Activated T-cell treated with anti-CD3 and anti-CD28 coated beads, Interleukin-2, amount 50 U/mL, for 24 hours (primary cell): ENCODE data around the gene ARHGAP8.

Experiments used
- DNase-seq: peaks from one replicate; pipeline ENCODE4 v3.0.0-alpha.2; 2020
- H3K27ac Mint-ChIP-seq: 2 replicates; pipeline ENCODE4 v1.8.0; 2020; ENCODE audit warnings: mild to moderate bottlenecking, mixed read lengths
- H3K27me3 Mint-ChIP-seq: 2 replicates; pipeline ENCODE4 v1.8.0; 2020; ENCODE audit warnings: mixed read lengths
- H3K36me3 Mint-ChIP-seq: 2 replicates; pipeline ENCODE4 v1.8.0; 2020; ENCODE audit warnings: low read depth, mixed read lengths
- H3K4me1 Mint-ChIP-seq: 2 replicates; pipeline ENCODE4 v1.8.0; 2020; ENCODE audit warnings: low read depth, mixed read lengths
- H3K4me3 Mint-ChIP-seq: 2 replicates; pipeline ENCODE4 v1.8.0; 2020; ENCODE audit warnings: mild to moderate bottlenecking, moderate library complexity, mixed read lengths
- H3K9me3 Mint-ChIP-seq: 2 replicates; pipeline ENCODE4 v1.8.0; 2020; ENCODE audit warnings: mixed read lengths

Gene ARHGAP8

DNA sequence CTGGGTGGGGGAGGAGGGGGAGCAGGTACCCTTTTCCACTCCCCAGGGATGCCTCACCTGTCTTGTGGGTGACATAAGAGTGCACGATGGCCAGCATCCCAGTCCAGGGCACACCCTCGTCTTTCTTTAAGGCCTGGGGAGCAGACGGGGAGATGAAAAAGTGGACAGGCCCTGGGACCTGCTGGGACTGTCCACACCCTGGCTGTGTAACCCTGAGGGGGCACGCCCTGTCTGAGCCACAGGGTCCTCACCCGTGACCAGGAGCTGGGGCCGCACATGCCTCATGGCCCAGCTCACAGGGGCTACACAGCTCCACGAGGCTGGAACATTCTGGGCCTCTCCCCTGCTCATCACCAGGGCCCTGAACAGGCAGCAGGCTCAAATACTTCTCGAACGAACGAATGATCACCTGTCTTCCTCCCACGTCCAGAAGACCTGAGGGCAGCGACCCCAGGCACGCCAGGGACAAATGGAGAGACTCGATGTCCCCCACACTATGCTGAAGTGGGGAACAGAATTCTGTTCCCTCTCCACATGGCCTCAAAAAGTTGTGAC is 133.5 kb downstream of the ARHGAP8 start:
- Mint-ChIP-seq H3K4me1 (no peaks in the 10 kb centered on the region), H3K4me3 (no peak overlapping the region), H3K27me3 (no peaks in the 10 kb centered on the region), H3K27ac (no peak overlapping the region), H3K9me3 (no peaks in the 10 kb centered on the region), H3K36me3 (no peaks in the 10 kb centered on the region)
- DNase-seq = no peak

DNA sequence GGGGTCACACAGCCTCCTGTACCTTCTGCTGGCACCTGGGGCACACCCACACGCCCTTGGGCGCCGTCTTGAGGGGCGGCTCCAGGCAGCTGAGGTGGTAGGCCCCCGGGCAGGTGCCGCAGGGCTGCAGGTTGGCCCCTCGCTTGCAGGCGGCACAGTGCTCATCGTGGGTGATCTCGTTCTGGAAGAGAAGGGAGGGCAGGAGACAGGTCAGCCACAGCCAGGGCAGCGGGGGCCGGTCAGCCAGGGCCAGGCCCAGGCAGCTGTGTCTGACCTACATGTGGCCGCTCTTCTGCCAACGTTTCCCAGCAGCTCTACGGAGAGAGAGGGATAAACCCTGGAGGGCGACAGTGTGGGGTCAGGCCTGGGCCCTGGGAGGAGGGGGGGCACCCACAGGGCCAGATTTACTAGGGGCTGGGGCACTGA is 135.6 kb downstream of the ARHGAP8 start:
- Mint-ChIP-seq H3K36me3 (no peaks in the 10 kb centered on the region), H3K4me1 (no peaks in the 10 kb centered on the region), H3K27me3 (no peaks in the 10 kb centered on the region), H3K9me3 (no peaks in the 10 kb centered on the region), H3K4me3 (no peak overlapping the region), H3K27ac (no peak overlapping the region)
- no peak for DNase-seq

DNA sequence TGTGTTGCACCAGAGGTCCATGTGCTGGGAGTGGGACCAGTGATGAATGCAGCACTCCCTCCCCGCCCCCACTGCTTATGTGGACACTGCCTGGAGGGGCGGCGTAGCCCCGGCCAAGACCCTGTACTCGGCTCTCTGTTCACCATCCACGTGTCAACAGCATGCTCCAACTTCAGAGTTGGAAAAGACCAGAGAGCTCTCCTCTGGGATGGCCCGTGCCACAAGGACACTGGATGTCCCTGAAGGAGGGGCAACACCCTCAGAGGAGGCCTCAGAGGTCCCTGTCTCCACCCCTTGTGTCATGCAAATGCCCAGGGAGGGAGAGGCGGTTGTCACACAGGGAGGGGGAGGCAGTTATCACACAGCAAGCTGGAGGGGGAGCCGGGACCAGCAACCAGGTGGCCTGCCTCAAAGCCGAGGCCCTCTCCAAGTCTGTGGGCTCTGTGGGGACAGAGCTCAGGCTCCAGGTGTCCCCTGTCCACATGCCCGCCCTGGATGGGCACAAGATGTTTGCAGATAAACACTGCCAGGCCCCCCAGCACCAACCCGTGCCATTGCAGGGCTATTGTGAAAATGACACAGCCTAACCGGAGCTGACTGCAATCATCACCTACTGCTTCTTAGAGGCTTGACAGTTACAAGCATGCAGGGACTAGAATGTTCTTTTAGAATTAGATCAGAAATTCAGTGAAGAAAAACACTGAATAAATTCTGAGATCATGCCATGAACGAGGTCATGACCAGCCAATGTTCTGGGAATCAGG is 136.3 kb downstream of the ARHGAP8 start:
- Mint-ChIP-seq H3K27ac (no peak overlapping the region), H3K27me3 (no peaks in the 10 kb centered on the region), H3K36me3 (no peaks in the 10 kb centered on the region), H3K4me1 (no peaks in the 10 kb centered on the region), H3K4me3 (no peak overlapping the region), H3K9me3 (no peaks in the 10 kb centered on the region)
- DNase-seq = no peak

GRCh38 chr22:44889255-44889878 is 137.0 kb downstream of the ARHGAP8 start:
- H3K27me3 Mint-ChIP-seq = no peaks in the 10 kb centered on the region
- H3K4me1 Mint-ChIP-seq = no peaks in the 10 kb centered on the region
- no peak overlapping the region for H3K27ac Mint-ChIP-seq
- no peaks in the 10 kb centered on the region for H3K36me3 Mint-ChIP-seq
- DNase-seq = no peak
- no peaks in the 10 kb centered on the region for H3K9me3 Mint-ChIP-seq
- H3K4me3 Mint-ChIP-seq = no peak overlapping the region

DNA sequence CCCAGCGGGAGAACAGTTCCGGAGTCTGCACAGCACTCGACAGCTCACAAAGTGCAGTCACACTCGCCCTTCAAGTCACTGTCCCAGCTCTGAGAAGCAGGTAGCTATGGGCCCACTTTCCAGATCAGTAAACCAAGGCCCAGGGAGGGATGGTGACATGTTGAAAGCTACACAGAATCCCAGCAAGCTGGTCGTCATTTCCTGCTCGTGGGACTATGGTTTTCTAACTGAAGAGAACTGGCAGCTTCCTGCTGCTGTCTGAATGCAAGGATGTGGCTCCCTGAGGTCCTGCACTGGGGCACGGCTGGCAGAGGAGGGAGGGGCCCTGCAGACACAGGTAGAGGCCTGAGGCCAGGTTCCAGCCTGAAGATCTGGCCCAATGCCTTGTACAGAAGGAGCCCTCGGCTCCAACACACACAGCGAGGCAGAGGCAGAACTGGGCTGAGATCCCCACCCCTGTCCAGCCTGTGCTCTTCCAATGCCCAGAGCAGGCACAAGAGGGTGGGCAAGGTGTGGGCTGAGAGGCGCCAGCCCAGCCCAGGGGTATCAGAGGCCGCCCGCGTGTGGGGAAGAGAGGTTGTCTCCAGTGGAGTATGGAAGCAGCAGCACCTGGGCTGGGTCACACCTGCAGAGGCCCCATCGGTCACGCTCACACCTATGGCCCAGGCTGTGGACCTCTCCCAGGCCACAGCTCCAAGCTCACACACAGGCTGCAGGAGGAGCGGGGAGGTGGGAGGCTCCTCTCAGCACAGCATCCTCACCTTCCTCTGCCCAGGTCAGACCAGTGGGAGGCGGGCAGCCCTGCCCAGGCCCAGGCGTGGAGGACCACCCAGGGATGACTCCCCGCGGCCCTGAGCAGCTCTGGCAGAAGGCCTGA is 138.3 kb downstream of the ARHGAP8 start:
- Mint-ChIP-seq H3K4me3 (no peak overlapping the region), H3K9me3 (no peaks in the 10 kb centered on the region), H3K4me1 (no peaks in the 10 kb centered on the region), H3K27me3 (no peaks in the 10 kb centered on the region), H3K36me3 (no peaks in the 10 kb centered on the region), H3K27ac (no peak overlapping the region)
- DNase-seq = no peak

- DNase-seq = no peak
- H3K27ac Mint-ChIP-seq = no peak overlapping the region
- no peaks in the 10 kb centered on the region for H3K9me3 Mint-ChIP-seq
- H3K36me3 Mint-ChIP-seq = no peaks in the 10 kb centered on the region
- H3K27me3 Mint-ChIP-seq = no peaks in the 10 kb centered on the region
- no peaks in the 10 kb centered on the region for H3K4me1 Mint-ChIP-seq
- no peak overlapping the region for H3K4me3 Mint-ChIP-seq
Observed at GRCh38 chr22:44891293-44891747, 138.9 kb downstream of the ARHGAP8 start.

DNA sequence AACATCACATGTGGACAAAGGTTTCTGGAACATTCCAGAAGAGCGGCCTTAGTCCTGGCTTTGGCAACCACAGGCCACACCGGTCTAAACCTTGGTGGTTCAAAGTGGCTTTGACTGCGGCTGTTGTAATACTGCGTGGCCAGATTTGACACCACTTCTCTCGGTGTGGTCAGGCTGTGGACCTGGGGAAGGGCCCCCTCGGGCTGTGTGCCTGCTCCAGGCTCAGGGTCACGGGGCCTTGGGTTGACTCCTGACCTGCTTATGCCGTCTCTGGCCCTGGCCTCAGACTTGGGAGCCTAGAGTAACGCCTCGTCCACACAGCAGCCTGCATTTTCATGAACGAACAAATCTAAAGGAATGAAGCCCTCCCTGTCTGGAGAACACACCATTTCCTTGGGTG is 139.4 kb downstream of the ARHGAP8 start:
- no peaks in the 10 kb centered on the region for H3K4me1 Mint-ChIP-seq
- no peak for DNase-seq
- no peak overlapping the region for H3K27ac Mint-ChIP-seq
- H3K27me3 Mint-ChIP-seq = no peaks in the 10 kb centered on the region
- no peaks in the 10 kb centered on the region for H3K9me3 Mint-ChIP-seq
- no peaks in the 10 kb centered on the region for H3K36me3 Mint-ChIP-seq
- no peak overlapping the region for H3K4me3 Mint-ChIP-seq

DNA sequence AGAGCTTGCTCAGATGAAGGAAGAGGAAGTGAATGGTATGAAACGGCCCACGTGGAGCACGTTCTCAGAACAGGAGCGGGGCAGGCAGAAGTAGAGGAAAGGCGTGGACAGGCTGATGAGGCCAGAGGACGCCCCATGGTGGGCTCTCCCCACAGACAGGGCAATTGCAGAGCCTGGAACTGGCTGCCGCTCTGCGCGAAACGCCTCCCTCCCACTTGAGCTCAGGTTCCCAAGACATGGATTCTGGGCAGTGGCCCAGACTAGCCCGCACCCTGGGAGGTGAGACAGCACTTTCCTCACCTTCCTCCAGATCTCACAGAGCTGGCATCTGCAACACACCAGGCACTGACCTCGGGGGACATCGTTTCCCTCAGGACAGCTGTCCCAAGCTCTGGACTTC is 139.9 kb downstream of the ARHGAP8 start:
- H3K27ac Mint-ChIP-seq = no peak overlapping the region
- DNase-seq = no peak
- no peaks in the 10 kb centered on the region for H3K36me3 Mint-ChIP-seq
- no peaks in the 10 kb centered on the region for H3K9me3 Mint-ChIP-seq
- no peaks in the 10 kb centered on the region for H3K27me3 Mint-ChIP-seq
- no peak overlapping the region for H3K4me3 Mint-ChIP-seq
- H3K4me1 Mint-ChIP-seq = no peaks in the 10 kb centered on the region

DNA sequence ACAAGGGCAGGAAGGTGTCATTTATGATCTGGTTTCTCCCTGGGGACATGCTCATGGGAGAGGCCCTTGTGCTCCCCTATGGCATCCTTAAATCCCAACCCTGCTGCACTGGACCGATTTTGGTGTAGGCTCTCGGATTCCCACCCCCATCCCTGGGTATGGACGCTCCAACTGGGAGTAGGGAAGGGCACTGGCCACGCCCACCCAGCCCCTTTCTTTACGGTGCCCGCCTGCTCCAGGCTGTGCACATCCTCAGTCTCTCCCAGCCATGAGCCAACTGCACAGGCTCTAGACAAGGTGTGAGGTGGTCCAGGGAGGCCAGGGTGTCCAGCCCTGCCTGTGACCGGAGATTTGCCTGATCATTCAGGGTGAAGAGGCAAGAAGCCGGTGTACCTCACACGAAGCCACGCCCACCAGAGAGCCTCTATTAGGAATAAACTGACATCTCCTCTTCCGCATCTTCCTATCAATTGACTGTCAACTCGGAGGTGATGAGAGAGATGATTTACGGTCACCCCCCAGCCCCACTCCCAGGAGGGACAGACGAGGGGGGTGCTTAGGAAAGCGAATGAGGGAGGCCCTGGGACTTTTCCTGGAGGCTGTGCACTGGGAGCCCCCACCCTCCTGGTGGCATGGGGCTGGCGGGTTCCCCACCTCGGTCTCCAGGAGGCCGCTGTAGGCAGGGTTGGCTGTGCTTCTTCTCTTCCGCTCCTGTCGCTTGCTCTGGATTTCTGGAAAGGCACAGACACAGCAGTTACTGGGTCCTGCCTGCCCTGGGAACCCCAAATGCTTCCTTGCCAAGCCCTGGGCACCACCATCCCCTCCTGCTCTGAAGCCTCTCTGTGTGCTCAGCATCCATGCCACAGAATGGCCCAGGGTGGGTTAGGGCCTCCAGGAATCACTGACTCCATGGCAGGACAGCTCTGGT is 140.7 kb downstream of the ARHGAP8 start:
- H3K36me3 Mint-ChIP-seq = no peaks in the 10 kb centered on the region
- no peak overlapping the region for H3K4me3 Mint-ChIP-seq
- H3K9me3 Mint-ChIP-seq = no peaks in the 10 kb centered on the region
- no peak overlapping the region for H3K27ac Mint-ChIP-seq
- no peak for DNase-seq
- no peaks in the 10 kb centered on the region for H3K4me1 Mint-ChIP-seq
- no peaks in the 10 kb centered on the region for H3K27me3 Mint-ChIP-seq

- Mint-ChIP-seq H3K27ac (no peak overlapping the region), H3K4me3 (no peak overlapping the region), H3K36me3 (no peaks in the 10 kb centered on the region), H3K4me1 (no peaks in the 10 kb centered on the region), H3K27me3 (no peaks in the 10 kb centered on the region), H3K9me3 (no peaks in the 10 kb centered on the region)
- no peak for DNase-seq
Observed at GRCh38 chr22:44893731-44894080, 141.3 kb downstream of the ARHGAP8 start.

GRCh38 chr22:44894321-44894720 is 141.9 kb downstream of the ARHGAP8 start:
- no peak for DNase-seq
- Mint-ChIP-seq H3K9me3 (no peaks in the 10 kb centered on the region), H3K36me3 (no peaks in the 10 kb centered on the region), H3K27ac (no peak overlapping the region), H3K4me3 (no peak overlapping the region), H3K4me1 (no peaks in the 10 kb centered on the region), H3K27me3 (no peaks in the 10 kb centered on the region)

DNA sequence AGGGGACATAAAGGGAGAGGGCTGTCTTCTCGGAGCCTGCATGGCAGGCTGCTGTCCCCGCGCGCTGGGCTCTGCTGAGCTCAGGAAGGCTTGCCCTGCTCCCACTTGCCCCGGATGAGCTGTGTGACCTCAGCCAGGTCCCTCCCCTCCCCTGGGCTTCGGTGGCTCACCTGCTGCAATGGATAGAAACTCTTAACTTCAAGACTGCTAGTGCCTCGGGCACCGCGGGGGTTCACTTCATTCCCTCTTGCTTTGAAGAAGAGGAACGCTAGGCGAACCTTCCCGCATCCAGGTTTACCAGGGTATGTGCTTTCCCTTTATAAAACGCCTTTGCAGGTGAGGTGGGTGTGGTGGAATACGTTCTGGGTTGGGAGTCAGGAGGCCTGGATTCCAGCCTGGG is 142.4 kb downstream of the ARHGAP8 start:
- no peaks in the 10 kb centered on the region for H3K27me3 Mint-ChIP-seq
- no peak for DNase-seq
- H3K4me1 Mint-ChIP-seq = no peaks in the 10 kb centered on the region

GRCh38 chr22:44895296-44896055 is 143.1 kb downstream of the ARHGAP8 start:
- Mint-ChIP-seq H3K9me3 (peaks cover under 1% of the 10 kb centered on the region), H3K4me3 (no peak overlapping the region), H3K27ac (no peak overlapping the region), H3K4me1 (no peaks in the 10 kb centered on the region), H3K27me3 (peaks cover under 1% of the 10 kb centered on the region), H3K36me3 (no peaks in the 10 kb centered on the region)
- DNase-seq = no peak

More for the DNA sequence above, 142.4 kb downstream of the ARHGAP8 start:
- Mint-ChIP-seq H3K36me3 (no peaks in the 10 kb centered on the region), H3K4me3 (no peak overlapping the region), H3K27ac (no peak overlapping the region), H3K9me3 (no peaks in the 10 kb centered on the region)
